D721Med (cell line): ENCODE measurements around the gene COBL.

Experiments
- DNase-seq: peaks from one replicate; pipeline ENCODE4 v3.0.0; 2011; ENCODE audit warnings: low spot score; ENCODE audit not compliant: insufficient read length
- FAIRE-seq: peaks from 2 replicates; lab custom pipeline; 2011; peaks lifted over from hg19 to GRCh38; lab: Jason Lieb, UNC
- CTCF ChIP-seq: IDR thresholded peaks from 2 replicates; pipeline ENCODE4 v1.5.1; 2012; ENCODE audit warnings: mild to moderate bottlenecking, control low read depth; ENCODE audit not compliant: insufficient read depth; ENCODE audit errors: missing control alignments

The COBL gene

GRCh38 chr7:51055039-51055840 lies 261.4 kb downstream of the COBL start:
- DNase-seq (no peak), FAIRE-seq (no peak)
- TF ChIP-seq CTCF, result no peak

GRCh38 chr7:51054231-51054630 lies 262.4 kb downstream of the COBL start:
- no peak for DNase-seq
- no peak for FAIRE-seq
- TF ChIP-seq CTCF, result no peak

- TF ChIP-seq CTCF, result no peak
- DNase-seq (no peak), FAIRE-seq (no peak)
Measured at GRCh38 chr7:51053160-51053925, 263.3 kb downstream of the COBL start.

GRCh38 chr7:51046482-51046881 lies 270.1 kb downstream of the COBL start:
- DNase-seq (no peak), FAIRE-seq (no peak)
- TF ChIP-seq CTCF, result no peak

- TF ChIP-seq CTCF, result no peak
- FAIRE-seq (no peak), DNase-seq (no peak)
Measured at GRCh38 chr7:51046103-51046466, 270.5 kb downstream of the COBL start.

GRCh38 chr7:51045319-51046102 lies 271.1 kb downstream of the COBL start:
- DNase-seq (no peak), FAIRE-seq (no peak)
- TF ChIP-seq CTCF, result no peak
